GM18499 (cell line): ENCODE results near the gene CCDC12.
A peak's percentile ranks its signal among the peaks of the same experiment; 100 is the strongest.

Experiments
- ATAC-seq: cut with Tn5 transposase; IDR thresholded peaks from one replicate; pipeline ENCODE4 v1.9.1; 2021; ENCODE audit warnings: moderate number of reproducible peaks; ENCODE audit not compliant: insufficient read depth, unreplicated experiment

The CCDC12 gene

GRCh38 chr3:46927718-46928073 lies 48.8 kb downstream of the CCDC12 start:
- ATAC-seq = no peak

DNA sequence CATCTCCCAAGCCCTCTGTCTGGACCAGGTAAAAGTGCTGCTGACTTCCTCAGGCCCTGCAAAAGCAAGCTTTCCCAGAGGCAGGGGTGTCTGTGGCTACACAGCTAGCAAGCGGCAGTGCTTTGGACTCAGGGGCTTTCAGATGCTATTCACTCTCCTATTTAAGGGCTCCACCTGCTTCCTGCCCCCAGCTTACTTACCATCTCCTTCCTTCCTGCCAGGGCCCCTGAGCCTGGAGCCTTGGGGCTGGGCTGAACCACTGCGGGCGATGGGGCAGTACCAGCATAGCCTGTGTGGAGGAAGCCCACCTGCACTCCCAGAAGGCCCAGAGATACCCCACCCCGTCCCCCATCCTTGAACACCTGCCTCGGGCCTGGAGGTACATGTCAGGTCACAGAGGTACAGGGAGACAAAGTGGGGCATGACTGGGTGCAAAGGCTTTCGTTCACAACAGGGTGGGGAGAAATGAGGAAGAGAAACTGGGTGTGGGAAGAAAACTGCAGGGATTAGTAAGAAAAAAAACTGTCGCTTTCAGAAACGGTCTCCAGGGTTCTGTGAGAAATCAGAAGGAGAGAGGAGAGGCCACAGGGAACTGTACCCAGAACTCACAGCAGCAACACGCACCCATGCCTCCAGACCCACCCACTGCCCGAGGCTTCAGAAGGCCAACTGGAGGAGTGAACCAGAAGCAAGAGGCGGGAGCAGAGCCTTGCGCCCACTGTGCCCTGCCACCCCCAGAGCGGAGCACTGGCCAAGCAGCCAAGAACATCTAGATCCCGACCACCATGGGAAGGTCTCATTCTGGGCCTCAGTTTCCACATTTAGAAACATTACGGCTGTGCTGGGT lies 49.5 kb downstream of the CCDC12 start:
- ATAC-seq = peak; percentile 31

DNA sequence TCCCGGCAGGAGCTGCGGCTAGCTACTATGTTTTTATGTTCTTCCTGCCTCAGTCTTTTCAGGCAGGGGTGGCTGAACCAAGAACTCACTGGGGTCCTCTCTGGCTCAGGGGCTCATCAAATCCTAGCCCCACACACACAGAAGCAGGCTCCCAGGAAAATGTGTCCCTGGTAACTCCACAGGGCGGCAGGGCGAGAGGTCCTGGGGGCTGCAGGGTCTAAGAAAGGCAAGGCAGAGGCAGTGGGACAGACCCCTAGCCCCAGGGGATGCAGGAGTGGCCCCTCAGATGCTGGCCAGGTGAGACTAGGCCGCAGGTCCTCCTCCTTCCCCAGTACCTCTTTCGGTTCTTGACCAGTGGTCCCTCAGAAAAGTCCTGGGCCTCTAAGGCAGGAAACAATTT lies 50.1 kb downstream of the CCDC12 start:
- no peak for ATAC-seq

GRCh38 chr3:46926039-46926438 lies 50.5 kb downstream of the CCDC12 start:
- no peak for ATAC-seq

- ATAC-seq = no peak
Observed at GRCh38 chr3:46925585-46925934, 51.0 kb downstream of the CCDC12 start.

GRCh38 chr3:46924921-46925584 lies 51.5 kb downstream of the CCDC12 start:
- no peak for ATAC-seq

- ATAC-seq = no peak
Observed at GRCh38 chr3:46923559-46924350, 52.8 kb downstream of the CCDC12 start.

DNA sequence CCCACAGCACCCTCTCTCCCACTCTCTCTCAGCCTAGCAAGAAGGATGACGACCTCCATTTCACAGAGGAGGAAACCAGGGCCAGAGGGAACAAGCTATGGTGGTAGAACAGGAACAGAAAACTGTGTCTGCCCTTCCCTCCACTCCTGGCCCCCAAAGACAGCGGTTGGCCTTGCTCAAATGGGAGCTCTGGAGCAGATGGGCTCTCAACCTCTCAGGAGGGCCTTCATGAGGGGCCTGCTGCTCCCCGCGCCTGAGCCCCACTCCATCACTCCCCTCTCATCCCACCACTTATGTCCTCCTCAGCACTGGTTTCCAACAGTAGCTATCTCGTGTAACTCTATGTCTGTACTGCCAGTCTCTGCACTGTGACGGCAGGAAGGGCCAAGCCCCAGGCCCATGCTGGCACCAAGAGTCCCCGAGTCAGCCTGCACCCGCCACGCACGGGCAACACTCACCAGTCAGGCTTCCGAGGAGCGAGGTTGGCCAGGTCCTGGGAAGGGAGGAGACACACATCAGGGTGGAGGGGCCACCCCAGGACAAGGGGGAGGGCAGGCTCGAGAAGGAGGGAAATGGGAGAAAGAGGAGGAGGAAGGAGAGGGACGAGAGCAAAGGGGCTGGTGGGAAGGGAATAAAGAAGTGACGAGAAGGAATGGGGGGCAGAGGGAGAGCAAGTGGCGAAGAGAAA lies 53.5 kb downstream of the CCDC12 start:
- ATAC-seq = no peak

- no peak for ATAC-seq
Observed at GRCh38 chr3:46922426-46922825, 54.1 kb downstream of the CCDC12 start.

DNA sequence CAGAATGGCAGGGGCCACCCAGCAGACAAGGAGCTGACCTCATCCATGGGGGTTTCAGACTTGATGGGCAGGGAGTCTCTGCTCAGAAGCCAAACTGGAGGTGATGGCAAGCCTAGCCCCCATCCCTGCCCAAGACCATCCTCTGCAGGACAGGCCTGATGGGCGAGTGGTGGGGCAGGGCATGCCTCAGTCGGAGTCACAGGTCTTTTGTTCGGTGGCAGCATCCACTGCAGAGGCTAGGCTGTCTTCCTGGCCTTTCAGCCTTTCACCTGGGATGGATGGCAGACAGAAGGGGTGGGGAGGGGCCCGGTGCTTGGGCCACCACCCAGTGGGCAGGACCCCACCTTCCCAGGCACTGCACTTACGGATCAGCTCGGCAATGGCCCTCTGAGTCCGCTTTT lies 54.7 kb downstream of the CCDC12 start:
- no peak for ATAC-seq

DNA sequence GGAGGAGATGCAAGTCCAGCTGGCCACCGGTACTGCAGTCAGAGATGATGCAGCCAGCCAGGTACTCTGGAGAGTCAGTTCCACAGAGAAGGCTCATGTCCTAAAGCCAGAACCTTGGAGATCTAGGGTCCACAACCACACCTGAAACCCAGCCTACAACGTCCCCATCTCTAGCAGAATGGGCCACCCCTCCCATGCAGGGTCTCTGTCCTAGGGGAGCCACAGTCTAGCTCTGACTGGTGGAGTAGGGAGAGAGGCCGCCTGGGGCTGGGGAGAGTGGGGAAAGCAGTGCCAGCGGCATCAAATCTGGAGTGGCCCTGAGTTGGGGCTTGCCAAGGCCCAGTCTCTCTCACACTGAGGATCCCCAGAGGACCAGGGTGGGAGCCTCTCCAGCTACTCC lies 55.5 kb downstream of the CCDC12 start:
- ATAC-seq = no peak

DNA sequence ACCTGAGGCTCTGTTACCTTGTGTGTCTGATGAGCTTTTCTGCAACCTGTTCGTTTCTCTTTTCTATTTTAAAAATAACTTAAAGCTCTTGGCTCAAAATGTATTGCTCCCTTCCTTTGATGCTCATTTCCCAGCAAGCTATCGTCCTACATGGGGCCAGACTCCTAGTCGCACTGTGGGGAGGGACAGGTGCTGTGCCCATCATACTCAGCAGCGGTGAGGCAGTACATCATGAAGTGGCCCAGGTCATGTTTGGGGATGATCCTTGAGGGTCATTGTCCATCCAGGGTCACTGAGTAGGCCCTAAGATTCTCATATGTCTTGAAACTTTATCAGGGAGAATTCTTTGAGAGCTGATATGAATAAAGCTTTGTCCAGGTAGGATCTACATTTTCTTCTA lies 57.9 kb downstream of the CCDC12 start:
- ATAC-seq = no peak

DNA sequence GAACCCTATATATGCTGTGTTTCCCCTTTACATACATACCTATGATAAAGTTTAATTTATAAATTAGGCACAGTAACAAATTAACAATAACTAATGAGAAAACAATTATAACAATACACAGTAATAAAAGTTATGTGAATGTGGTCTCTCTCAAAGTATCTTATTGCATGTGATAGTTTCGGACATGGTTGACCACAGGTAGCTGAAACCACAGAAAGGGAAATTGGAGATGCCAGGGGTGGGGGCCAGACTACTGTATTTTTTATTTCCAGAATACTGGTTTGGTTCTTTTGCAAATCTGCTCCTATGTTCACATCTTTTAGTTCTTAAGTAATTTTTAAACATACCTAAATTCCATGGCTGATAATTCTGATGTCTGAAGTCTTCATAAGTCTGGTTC lies 58.3 kb downstream of the CCDC12 start:
- ATAC-seq = no peak

DNA sequence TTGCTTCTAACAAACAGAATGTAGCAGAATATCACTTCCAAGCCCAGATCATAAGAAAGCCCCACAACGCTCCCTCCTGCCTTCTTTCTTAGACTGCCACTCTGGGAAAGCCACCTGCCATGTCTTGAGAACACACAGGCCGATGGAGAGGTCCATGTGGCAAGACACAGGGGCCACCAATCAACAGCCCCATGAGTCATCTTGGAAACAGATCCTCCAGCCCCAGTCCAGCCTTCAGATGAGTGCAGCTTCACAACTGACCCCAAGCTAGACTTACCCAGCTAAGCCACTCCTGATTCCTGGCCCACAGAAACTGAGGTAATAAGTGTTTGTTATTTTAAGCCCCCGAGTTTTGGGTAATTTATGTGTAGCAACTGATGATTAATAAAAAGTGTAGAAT lies 59.3 kb downstream of the CCDC12 start:
- ATAC-seq = no peak

GRCh38 chr3:46916799-46917198 lies 59.7 kb downstream of the CCDC12 start:
- ATAC-seq = no peak

DNA sequence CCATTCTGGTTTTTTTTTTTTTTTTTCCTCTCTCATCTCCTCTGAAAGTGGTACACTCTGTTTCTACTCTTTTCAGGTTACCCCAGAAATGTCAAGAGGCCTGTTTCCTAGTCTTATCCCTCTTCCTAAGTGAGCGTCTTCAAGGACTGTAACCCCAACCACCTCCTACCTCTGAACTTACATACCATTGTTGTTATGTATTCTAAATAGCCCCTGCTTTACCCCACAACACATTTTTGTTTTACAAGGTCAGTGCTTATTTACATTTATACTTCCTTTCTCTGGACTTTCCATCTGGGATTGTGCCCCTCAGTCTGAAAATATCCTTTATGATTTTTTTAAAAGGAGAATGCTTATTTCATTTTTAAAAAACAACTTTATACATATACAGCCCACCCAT lies 60.3 kb downstream of the CCDC12 start:
- ATAC-seq = no peak

DNA sequence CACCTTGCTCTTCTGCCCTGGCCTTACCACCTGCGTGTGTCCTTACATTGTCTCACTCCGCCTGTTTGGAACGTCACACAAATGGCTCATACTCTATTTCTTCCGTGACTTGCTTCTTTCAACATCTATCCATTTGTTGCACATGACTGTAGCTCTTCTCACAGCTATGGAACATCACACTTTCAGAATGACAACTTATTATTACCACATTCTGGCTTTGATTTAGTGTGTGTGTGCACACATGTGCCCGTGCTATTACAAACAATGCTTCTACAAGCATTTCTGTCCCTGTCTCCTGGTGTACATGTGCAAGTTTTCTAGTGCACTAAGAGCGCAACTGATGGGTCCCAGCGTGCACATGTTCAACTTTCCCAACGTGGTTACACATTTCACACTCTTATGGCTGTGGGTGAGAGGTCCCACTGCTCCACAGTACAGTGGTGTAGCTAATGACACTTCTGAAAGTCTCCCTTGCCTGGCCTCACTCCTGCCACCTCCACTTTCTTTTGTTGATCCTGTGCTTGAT lies 61.2 kb downstream of the CCDC12 start:
- no peak for ATAC-seq

GRCh38 chr3:46914849-46915248 lies 61.7 kb downstream of the CCDC12 start:
- ATAC-seq = no peak

DNA sequence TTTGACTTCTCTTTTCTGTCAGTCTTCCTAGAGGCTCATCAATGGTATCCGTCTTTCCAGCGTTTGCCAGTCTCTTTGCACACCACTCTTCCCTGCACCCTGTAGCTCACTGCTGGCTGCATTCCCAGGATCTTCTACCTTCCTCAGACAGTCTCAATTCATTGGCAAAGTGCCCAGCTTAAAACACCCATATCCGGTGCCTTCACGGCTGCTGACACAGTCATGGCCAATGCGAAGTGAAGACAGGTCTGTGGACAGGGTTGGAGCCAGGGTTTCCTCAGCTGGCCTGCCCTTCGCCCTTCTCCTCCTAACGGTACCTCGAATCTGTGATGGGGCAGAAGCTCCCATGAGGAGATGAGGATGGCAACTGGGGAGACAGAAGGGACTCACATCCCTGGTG lies 62.9 kb downstream of the CCDC12 start:
- ATAC-seq = no peak

GRCh38 chr3:46912986-46913385 lies 63.6 kb downstream of the CCDC12 start:
- ATAC-seq = no peak
